HepG2 (cell line): Measurements from ENCODE around the gene CPNE2. TPM values are rescaled to one million over a fixed set of nuclear protein-coding genes. Genes with fewer than 3 reads are reported as not detected.

Source experiments
- ARNT2 ChIP-seq: sonication (generic); formaldehyde crosslinking; IDR thresholded peaks from 2 replicates; pipeline ENCODE4 v1.8.0; 2022; ENCODE audit warnings: mild to moderate bottlenecking, low read depth, missing genetic modification reagents, moderate library complexity
- ERF ChIP-seq: IDR thresholded peaks from 2 replicates; pipeline ENCODE4 v1.6.1; 2018; ENCODE audit warnings: missing biosample characterization, missing genetic modification reagents
- GLI4 ChIP-seq: sonication (generic); formaldehyde crosslinking; IDR thresholded peaks from 2 replicates; pipeline ENCODE4 v1.5.1; 2020; ENCODE audit warnings: missing genetic modification reagents, mild to moderate bottlenecking, moderate library complexity, borderline replicate concordance
- LCORL ChIP-seq, 2 experiments: fragments of 450-650 bp in 1 of 2; sonication (generic) in 1 of 2; formaldehyde crosslinking in 1 of 2; IDR thresholded peaks; 2 replicates each; pipeline versions ENCODE4 v1.5.0 to v1.6.1; 2017 to 2020; ENCODE audit warnings: antibody characterized with exemption in 1 of 2, missing genetic modification reagents in 1 of 2
- MEF2D ChIP-seq: sonication (generic); formaldehyde crosslinking; IDR thresholded peaks from 2 replicates; pipeline ENCODE4 v1.5.1; 2020; ENCODE audit warnings: mild to moderate bottlenecking, missing genetic modification reagents
- PAX8 ChIP-seq: sonication (generic); formaldehyde crosslinking; IDR thresholded peaks from 2 replicates; pipeline ENCODE4 v1.8.0; 2022; ENCODE audit warnings: mild to moderate bottlenecking, missing genetic modification reagents, borderline replicate concordance
- PITX1 ChIP-seq: sonication (generic); formaldehyde crosslinking; IDR thresholded peaks from 2 replicates; pipeline ENCODE4 v1.5.1; 2020; ENCODE audit warnings: mild to moderate bottlenecking, missing genetic modification reagents
- RXRB ChIP-seq: IDR thresholded peaks from 2 replicates; pipeline ENCODE4 v1.6.1; 2016; ENCODE audit warnings: borderline replicate concordance, missing genetic modification reagents, missing compliant biosample characterization
- TBL1XR1 ChIP-seq: fragments of 150-350 bp; IDR thresholded peaks from 2 replicates; pipeline ENCODE4 v1.6.1; 2014; ENCODE audit warnings: borderline replicate concordance, low read length; ENCODE audit not compliant: partially characterized antibody
- ZNF724P ChIP-seq: sonication (generic); formaldehyde crosslinking; IDR thresholded peaks from 2 replicates; pipeline ENCODE4 v1.8.0; 2022; ENCODE audit warnings: missing genetic modification reagents, borderline replicate concordance
- ZNF782 ChIP-seq: sonication (generic); formaldehyde crosslinking; IDR thresholded peaks from 2 replicates; pipeline ENCODE4 v1.4.0; 2020; ENCODE audit warnings: missing genetic modification reagents, mild to moderate bottlenecking, borderline replicate concordance
- polyA plus RNA-seq, 8 experiments: library from polyadenylated mRNA; depleted of rRNA in 3 of 8; stranded (reverse) in 7 of 8; unstranded in 1 of 8; fragments of >200 nt; fragmentation: Illumina TruSeq in 4 of 8; extraction: Trizol in 4 of 8; gene quantifications; 2 replicates each; pipeline versions ENCODE4 v1.2.1 to v1.2.3, GENCODE V29; 2011 to 2016; ENCODE audit warnings: low read depth in 4 of 8, missing spikeins in 1 of 8, mixed read lengths in 1 of 8; ENCODE audit not compliant: insufficient read depth in 1 of 8
- total RNA-seq, 5 experiments: library from RNA; depleted of rRNA; stranded (reverse); fragments of >200 nt; fragmentation: Illumina TruSeq; extraction: Trizol; gene quantifications; 2 replicates each; pipeline ENCODE4 v1.2.3, GENCODE V29; 2016; ENCODE audit warnings: low read depth in 1 of 5
- TF ChIP-seq, protein P1 (sequence below): sonication (generic); formaldehyde crosslinking; IDR thresholded peaks from 2 replicates; pipeline ENCODE4 v1.4.0; 2020; ENCODE audit warnings: missing genetic modification reagents
- TF ChIP-seq, protein P2 (sequence below): sonication (generic); formaldehyde crosslinking; IDR thresholded peaks from 2 replicates; pipeline ENCODE4 v1.8.1; 2022; ENCODE audit warnings: low read depth, mild to moderate bottlenecking, missing genetic modification reagents
- TF ChIP-seq, protein P3 (sequence below): IDR thresholded peaks from 2 replicates; pipeline ENCODE4 v1.6.1; 2016; ENCODE audit warnings: missing biosample characterization, missing genetic modification reagents, low read depth
- TF ChIP-seq, protein P4 (sequence below): sonication (generic); formaldehyde crosslinking; IDR thresholded peaks from 2 replicates; pipeline ENCODE4 v1.4.0; 2020; ENCODE audit warnings: mild to moderate bottlenecking, missing genetic modification reagents, borderline replicate concordance

CPNE2 gene
- total and polyA plus RNA-seq, 2 of the 13 experiments (the other 11 are each of a cell fraction or from before 2014, with no cell fraction given): 10.6 to 23.3 TPM

DNA sequence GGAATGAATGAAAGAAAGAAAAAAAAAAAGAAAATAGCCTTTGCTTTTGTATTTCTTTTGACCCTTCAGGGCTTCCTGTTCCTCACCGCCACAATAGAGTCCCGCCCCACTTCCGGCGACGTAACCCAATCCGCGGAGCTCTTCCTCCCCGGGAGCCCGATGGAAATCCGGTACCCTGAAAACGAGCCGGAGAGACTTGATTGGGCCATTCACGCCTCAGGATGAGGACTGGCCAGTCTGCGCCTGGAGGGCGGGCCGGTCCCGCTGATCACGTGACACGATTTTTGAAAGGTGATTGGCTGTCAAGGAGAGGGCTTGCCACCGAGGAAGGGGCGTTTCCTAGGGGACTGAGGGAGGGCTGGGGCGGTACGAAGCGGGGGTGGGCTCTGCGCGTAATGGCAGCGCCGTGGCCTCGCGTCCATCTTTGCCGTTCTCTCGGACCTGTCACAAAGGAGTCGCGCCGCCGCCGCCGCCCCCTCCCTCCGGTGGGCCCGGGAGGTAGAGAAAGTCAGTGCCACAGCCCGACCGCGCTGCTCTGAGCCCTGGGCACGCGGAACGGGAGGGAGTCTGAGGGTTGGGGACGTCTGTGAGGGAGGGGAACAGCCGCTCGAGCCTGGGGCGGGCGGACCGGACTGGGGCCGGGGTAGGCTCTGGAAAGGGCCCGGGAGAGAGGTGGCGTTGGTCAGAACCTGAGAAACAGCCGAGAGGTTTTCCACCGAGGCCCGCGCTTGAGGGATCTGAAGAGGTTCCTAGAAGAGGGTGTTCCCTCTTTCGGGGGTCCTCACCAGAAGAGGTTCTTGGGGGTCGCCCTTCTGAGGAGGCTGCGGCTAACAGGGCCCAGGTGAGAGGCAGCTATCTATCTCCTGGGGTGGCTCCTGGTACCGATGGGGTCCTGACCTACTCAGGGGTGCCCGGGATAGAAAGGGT lies 93.8 kb downstream of the CPNE2 start, which contains the start of the genes PSME3IP1 and RSPRY1 (continued):
- TF ChIP-seq, protein P1, sequence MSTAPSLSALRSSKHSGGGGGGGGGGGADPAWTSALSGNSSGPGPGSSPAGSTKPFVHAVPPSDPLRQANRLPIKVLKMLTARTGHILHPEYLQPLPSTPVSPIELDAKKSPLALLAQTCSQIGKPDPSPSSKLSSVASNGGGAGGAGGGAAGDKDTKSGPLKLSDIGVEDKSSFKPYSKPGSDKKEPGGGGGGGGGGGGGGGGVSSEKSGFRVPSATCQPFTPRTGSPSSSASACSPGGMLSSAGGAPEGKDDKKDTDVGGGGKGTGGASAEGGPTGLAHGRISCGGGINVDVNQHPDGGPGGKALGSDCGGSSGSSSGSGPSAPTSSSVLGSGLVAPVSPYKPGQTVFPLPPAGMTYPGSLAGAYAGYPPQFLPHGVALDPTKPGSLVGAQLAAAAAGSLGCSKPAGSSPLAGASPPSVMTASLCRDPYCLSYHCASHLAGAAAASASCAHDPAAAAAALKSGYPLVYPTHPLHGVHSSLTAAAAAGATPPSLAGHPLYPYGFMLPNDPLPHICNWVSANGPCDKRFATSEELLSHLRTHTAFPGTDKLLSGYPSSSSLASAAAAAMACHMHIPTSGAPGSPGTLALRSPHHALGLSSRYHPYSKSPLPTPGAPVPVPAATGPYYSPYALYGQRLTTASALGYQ (CRISPR knock-in tag): peak; percentile 17
- TF ChIP-seq PITX1 (CRISPR knock-in tag) (peak; percentile 73), TBL1XR1 (peak; percentile 60), LCORL (IDR thresholded peaks at IDR 0.05) (peak; percentile 95), LCORL (CRISPR knock-in tag; IDR thresholded peaks at IDR 0.05) (no peak), ZNF724P (peak; percentile 43; the same call in 1 of the 2 replicates), PAX8 (CRISPR knock-in tag) (0 out of 2 replicates have a peak, but pooled peaks have one; percentile 15), RXRB (CRISPR knock-in tag) (peak; percentile 18; the same call in 1 of the 2 replicates), ERF (CRISPR knock-in tag) (peak; percentile 83), GLI4 (CRISPR knock-in tag) (no peak; the same call in 1 of the 2 replicates), MEF2D (CRISPR knock-in tag) (peak; percentile 34), ZNF782 (CRISPR knock-in tag) (peak; percentile 57; the same call in 1 of the 2 replicates), ARNT2 (peak; percentile 63; the same call in 1 of the 2 replicates)
- TF ChIP-seq, protein P2, sequence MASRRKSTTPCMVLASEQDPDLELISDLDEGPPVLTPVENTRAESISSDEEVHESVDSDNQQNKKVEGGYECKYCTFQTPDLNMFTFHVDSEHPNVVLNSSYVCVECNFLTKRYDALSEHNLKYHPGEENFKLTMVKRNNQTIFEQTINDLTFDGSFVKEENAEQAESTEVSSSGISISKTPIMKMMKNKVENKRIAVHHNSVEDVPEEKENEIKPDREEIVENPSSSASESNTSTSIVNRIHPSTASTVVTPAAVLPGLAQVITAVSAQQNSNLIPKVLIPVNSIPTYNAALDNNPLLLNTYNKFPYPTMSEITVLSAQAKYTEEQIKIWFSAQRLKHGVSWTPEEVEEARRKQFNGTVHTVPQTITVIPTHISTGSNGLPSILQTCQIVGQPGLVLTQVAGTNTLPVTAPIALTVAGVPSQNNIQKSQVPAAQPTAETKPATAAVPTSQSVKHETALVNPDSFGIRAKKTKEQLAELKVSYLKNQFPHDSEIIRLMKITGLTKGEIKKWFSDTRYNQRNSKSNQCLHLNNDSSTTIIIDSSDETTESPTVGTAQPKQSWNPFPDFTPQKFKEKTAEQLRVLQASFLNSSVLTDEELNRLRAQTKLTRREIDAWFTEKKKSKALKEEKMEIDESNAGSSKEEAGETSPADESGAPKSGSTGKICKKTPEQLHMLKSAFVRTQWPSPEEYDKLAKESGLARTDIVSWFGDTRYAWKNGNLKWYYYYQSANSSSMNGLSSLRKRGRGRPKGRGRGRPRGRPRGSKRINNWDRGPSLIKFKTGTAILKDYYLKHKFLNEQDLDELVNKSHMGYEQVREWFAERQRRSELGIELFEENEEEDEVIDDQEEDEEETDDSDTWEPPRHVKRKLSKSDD (CRISPR knock-in tag): 0 out of 2 replicates have a peak, but pooled peaks have one; percentile 74
- TF ChIP-seq, protein P3, sequence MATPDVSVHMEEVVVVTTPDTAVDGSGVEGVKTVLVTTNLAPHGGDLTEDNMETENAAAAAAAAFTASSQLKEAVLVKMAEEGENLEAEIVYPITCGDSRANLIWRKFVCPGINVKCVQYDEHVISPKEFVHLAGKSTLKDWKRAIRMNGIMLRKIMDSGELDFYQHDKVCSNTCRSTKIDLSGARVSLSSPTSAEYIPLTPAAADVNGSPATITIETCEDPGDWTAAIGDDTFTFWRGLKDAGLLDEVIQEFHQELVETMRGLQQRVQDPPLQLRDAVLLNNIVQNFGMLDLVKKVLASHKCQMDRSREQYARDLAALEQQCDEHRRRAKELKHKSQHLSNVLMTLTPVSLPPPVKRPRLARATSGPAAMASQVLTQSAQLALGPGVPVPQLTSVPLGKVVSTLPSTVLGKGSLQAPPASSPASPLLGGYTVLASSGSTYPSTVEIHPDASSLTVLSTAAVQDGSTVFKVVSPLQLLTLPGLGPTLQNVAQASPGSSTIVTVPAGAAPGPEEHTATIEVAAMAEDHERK (CRISPR knock-in tag): no peak
- TF ChIP-seq, protein P4, sequence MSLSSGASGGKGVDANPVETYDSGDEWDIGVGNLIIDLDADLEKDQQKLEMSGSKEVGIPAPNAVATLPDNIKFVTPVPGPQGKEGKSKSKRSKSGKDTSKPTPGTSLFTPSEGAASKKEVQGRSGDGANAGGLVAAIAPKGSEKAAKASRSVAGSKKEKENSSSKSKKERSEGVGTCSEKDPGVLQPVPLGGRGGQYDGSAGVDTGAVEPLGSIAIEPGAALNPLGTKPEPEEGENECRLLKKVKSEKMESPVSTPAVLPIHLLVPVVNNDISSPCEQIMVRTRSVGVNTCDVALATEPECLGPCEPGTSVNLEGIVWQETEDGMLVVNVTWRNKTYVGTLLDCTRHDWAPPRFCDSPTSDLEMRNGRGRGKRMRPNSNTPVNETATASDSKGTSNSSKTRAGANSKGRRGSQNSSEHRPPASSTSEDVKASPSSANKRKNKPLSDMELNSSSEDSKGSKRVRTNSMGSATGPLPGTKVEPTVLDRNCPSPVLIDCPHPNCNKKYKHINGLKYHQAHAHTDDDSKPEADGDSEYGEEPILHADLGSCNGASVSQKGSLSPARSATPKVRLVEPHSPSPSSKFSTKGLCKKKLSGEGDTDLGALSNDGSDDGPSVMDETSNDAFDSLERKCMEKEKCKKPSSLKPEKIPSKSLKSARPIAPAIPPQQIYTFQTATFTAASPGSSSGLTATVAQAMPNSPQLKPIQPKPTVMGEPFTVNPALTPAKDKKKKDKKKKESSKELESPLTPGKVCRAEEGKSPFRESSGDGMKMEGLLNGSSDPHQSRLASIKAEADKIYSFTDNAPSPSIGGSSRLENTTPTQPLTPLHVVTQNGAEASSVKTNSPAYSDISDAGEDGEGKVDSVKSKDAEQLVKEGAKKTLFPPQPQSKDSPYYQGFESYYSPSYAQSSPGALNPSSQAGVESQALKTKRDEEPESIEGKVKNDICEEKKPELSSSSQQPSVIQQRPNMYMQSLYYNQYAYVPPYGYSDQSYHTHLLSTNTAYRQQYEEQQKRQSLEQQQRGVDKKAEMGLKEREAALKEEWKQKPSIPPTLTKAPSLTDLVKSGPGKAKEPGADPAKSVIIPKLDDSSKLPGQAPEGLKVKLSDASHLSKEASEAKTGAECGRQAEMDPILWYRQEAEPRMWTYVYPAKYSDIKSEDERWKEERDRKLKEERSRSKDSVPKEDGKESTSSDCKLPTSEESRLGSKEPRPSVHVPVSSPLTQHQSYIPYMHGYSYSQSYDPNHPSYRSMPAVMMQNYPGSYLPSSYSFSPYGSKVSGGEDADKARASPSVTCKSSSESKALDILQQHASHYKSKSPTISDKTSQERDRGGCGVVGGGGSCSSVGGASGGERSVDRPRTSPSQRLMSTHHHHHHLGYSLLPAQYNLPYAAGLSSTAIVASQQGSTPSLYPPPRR (CRISPR knock-in tag): peak; percentile 48; the same call in 1 of the 2 replicates
